Fibroblast of the aortic adventitia (primary cell): ENCODE measurements around the gene LMAN1L. TPM values are rescaled to one million over a fixed set of nuclear protein-coding genes. Genes with fewer than 3 reads are reported as not detected.
A peak's percentile ranks its signal among the peaks of the same experiment; 100 is the strongest.

Source experiments
- DNase-seq: peaks from one replicate; pipeline ENCODE4 v3.0.0-alpha.2; 2010; ENCODE audit warnings: low read depth
- H3K4me3 ChIP-seq: 2 replicates; pipeline ENCODE4 v1.5.1; 2011; ENCODE audit warnings: low read depth, mild to moderate bottlenecking, control low read depth, low read length, moderate library complexity
- CTCF ChIP-seq: IDR thresholded peaks from 2 replicates; pipeline ENCODE4 v1.5.1; 2011; ENCODE audit warnings: mild to moderate bottlenecking, low read length, control low read depth, inconsistent platforms; ENCODE audit not compliant: insufficient read depth
- total RNA-seq: library from RNA; depleted of rRNA; stranded (reverse); fragments of >200 nt; gene quantifications from 2 replicates; pipeline ENCODE4 v1.2.3, GENCODE V29; 2012; ENCODE audit warnings: low replicate concordance

The LMAN1L gene
- total RNA-seq, 1 donor = not detected

- no peak overlapping the region for H3K4me3 ChIP-seq
- no peak for DNase-seq
- no peak for TF ChIP-seq CTCF
Observed at GRCh38 chr15:74801311-74801997, 11.2 kb upstream of the LMAN1L start.

DNA sequence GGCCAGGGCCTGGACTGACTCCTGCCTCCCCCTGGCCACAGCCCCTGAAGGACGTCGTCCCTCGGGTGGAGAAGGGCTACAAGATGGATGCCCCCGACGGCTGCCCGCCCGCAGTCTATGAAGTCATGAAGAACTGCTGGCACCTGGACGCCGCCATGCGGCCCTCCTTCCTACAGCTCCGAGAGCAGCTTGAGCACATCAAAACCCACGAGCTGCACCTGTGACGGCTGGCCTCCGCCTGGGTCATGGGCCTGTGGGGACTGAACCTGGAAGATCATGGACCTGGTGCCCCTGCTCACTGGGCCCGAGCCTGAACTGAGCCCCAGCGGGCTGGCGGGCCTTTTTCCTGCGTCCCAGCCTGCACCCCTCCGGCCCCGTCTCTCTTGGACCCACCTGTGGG is 10.3 kb upstream of the LMAN1L start:
- TF ChIP-seq CTCF = no peak
- no peak overlapping the region for H3K4me3 ChIP-seq
- DNase-seq = no peak

DNA sequence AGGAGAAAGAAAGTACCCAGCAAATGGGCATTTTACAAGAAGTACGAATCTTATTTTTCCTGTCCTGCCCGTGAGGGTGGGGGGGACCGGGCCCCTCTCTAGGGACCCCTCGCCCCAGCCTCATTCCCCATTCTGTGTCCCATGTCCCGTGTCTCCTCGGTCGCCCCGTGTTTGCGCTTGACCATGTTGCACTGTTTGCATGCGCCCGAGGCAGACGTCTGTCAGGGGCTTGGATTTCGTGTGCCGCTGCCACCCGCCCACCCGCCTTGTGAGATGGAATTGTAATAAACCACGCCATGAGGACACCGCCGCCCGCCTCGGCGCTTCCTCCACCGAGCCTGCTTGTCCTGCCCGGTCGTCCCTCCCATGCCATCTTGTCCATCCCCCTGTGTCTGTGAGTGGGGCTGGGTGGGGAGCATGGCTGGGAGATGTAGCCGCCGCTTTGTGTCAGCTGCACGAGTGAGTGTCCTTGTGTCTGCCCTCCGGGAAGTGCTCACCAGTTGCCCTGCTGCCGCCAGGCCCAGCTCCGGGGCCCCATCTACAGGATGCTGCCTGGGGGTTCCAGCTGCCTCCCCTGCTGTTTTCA is 9.7 kb upstream of the LMAN1L start:
- no peak overlapping the region for H3K4me3 ChIP-seq
- DNase-seq = no peak
- no peak for TF ChIP-seq CTCF

- no peak overlapping the region for H3K4me3 ChIP-seq
- DNase-seq = no peak
- TF ChIP-seq CTCF = no peak
Observed at GRCh38 chr15:74804935-74805334, 7.7 kb upstream of the LMAN1L start.

- peak; percentile 57 for DNase-seq
- H3K4me3 ChIP-seq = no peak overlapping the region
- TF ChIP-seq CTCF = no peak
Observed at GRCh38 chr15:74807282-74807681, 5.4 kb upstream of the LMAN1L start.

GRCh38 chr15:74808078-74808839 is 4.4 kb upstream of the LMAN1L start:
- TF ChIP-seq CTCF = no peak
- H3K4me3 ChIP-seq = no peak overlapping the region
- no peak for DNase-seq
